GM23338 (cell line): Measurements from ENCODE around the gene IRGC. TPM values are rescaled to one million over a fixed set of nuclear protein-coding genes. Genes with fewer than 3 reads are reported as not detected.

Experiments used
- ATAC-seq: fragments of 200-7000 bp; cut with Tn5 transposase; 3 replicates; pipeline ENCODE4 v1.9.1; 2020
- DNase-seq: peaks from one replicate; pipeline ENCODE4 v3.0.0-alpha.2; 2015; ENCODE audit warnings: low spot score
- H2AFZ ChIP-seq: fragments of 200-600 bp; sonication (generic); 2 replicates; pipeline ENCODE4 v1.8.0; 2016; ENCODE audit warnings: antibody characterized with exemption, mild to moderate bottlenecking, moderate library complexity
- H3F3A ChIP-seq: fragments of 200-600 bp; sonication (generic); replicated peaks from 2 replicates; pipeline ENCODE4 v1.8.0; 2017; ENCODE audit warnings: antibody characterized with exemption, mixed run types, low read depth
- H3K27ac ChIP-seq: fragments of 200-600 bp; sonication (generic); 2 replicates; pipeline ENCODE4 v1.6.1; 2016; ENCODE audit warnings: low read depth
- H3K27me3 ChIP-seq: fragments of 200-600 bp; sonication (generic); 2 replicates; pipeline ENCODE4 v1.8.0; 2016; ENCODE audit warnings: mild to moderate bottlenecking, mixed run types, moderate library complexity; ENCODE audit not compliant: insufficient read depth
- H3K36me3 ChIP-seq: fragments of 200-600 bp; sonication (generic); 2 replicates; pipeline ENCODE4 v1.8.0; 2016; ENCODE audit warnings: mild to moderate bottlenecking; ENCODE audit not compliant: insufficient read depth
- H3K4me1 ChIP-seq: fragments of 200-600 bp; sonication (generic); 2 replicates; pipeline ENCODE4 v1.8.0; 2016; ENCODE audit warnings: mild to moderate bottlenecking, moderate library complexity; ENCODE audit not compliant: insufficient read depth
- H3K4me2 ChIP-seq: fragments of 200-600 bp; sonication (generic); 2 replicates; pipeline ENCODE4 v1.7.1; 2017; ENCODE audit warnings: mixed run types
- H3K4me3 ChIP-seq: fragments of 200-600 bp; sonication (generic); 2 replicates; pipeline ENCODE4 v1.6.1; 2016; ENCODE audit warnings: mixed run types
- H3K79me2 ChIP-seq: fragments of 200-600 bp; sonication (generic); replicated peaks from 2 replicates; pipeline ENCODE4 v1.8.0; 2017; ENCODE audit warnings: mild to moderate bottlenecking; ENCODE audit not compliant: insufficient read depth
- H3K9me2 ChIP-seq: fragments of 200-600 bp; sonication (generic); 2 replicates; pipeline ENCODE4 v1.8.0; 2017; ENCODE audit not compliant: insufficient read depth
- H4K20me1 ChIP-seq: fragments of 200-600 bp; sonication (generic); replicated peaks from 2 replicates; pipeline ENCODE4 v1.8.0; 2017; ENCODE audit warnings: mild to moderate bottlenecking; ENCODE audit not compliant: insufficient read depth
- H3K27ac Mint-ChIP-seq: 2 replicates; pipeline ENCODE4 v1.8.0; 2020; ENCODE audit warnings: inconsistent platforms, mild to moderate bottlenecking, moderate library complexity, mixed read lengths
- H3K27me3 Mint-ChIP-seq: 3 replicates; pipeline ENCODE4 v1.8.0; 2022; ENCODE audit warnings: low read depth, mild to moderate bottlenecking, moderate library complexity, mixed read lengths, inconsistent platforms; ENCODE audit not compliant: insufficient read depth, poor library complexity
- H3K36me3 Mint-ChIP-seq: 3 replicates; pipeline ENCODE4 v1.8.0; 2021; ENCODE audit warnings: low read depth, mild to moderate bottlenecking, inconsistent platforms, moderate library complexity, mixed read lengths
- H3K4me1 Mint-ChIP-seq: 3 replicates; pipeline ENCODE4 v1.8.0; 2020; ENCODE audit warnings: mild to moderate bottlenecking, inconsistent platforms, mixed read lengths
- H3K4me3 Mint-ChIP-seq: 3 replicates; pipeline ENCODE4 v1.8.0; 2021; ENCODE audit warnings: moderate library complexity, mild to moderate bottlenecking, inconsistent platforms, mixed read lengths
- H3K9me3 Mint-ChIP-seq: 3 replicates; pipeline ENCODE4 v1.8.0; 2020; ENCODE audit warnings: moderate library complexity, mild to moderate bottlenecking, inconsistent platforms, mixed read lengths
- CREB1 ChIP-seq: fragments of 250-450 bp; sonication (Bioruptor Pico); IDR thresholded peaks from 2 replicates; pipeline ENCODE4 v1.5.0; 2020; ENCODE audit warnings: low read depth, mild to moderate bottlenecking, moderate library complexity
- EZH2 ChIP-seq: fragments of 200-600 bp; sonication (generic); IDR thresholded peaks from one replicate; pipeline ENCODE4 v1.8.0; 2017; ENCODE audit warnings: antibody characterized with exemption, mild to moderate bottlenecking, low read depth; ENCODE audit not compliant: unreplicated experiment
- EZH2phosphoT487 ChIP-seq: fragments of 200-600 bp; sonication (generic); IDR thresholded peaks from one replicate; pipeline ENCODE4 v1.8.1; 2018; ENCODE audit warnings: antibody characterized with exemption; ENCODE audit not compliant: unreplicated experiment
- JUNB ChIP-seq: IDR thresholded peaks from one replicate; pipeline ENCODE4 v1.6.1; 2016; ENCODE audit warnings: antibody characterized with exemption; ENCODE audit not compliant: unreplicated experiment
- NANOG ChIP-seq: IDR thresholded peaks from 2 replicates; pipeline ENCODE4 v1.6.1; 2016; ENCODE audit warnings: antibody characterized with exemption, borderline replicate concordance
- POLR2AphosphoS5 ChIP-seq: IDR thresholded peaks from 2 replicates; pipeline ENCODE4 v1.6.1; 2016; ENCODE audit warnings: antibody characterized with exemption, low read depth
- STAT1 ChIP-seq: IDR thresholded peaks from one replicate; pipeline ENCODE4 v1.6.1; 2016; ENCODE audit warnings: antibody characterized with exemption; ENCODE audit not compliant: unreplicated experiment
- ZNF114 ChIP-seq: fragments of 250-450 bp; sonication (Bioruptor Pico); IDR thresholded peaks from 2 replicates; pipeline ENCODE4 v1.5.0; 2020; ENCODE audit warnings: mild to moderate bottlenecking, moderate library complexity
- ZNF331 ChIP-seq: fragments of 250-450 bp; sonication (Bioruptor Pico); IDR thresholded peaks from 2 replicates; pipeline ENCODE4 v1.5.0; 2020; ENCODE audit warnings: low read depth, mild to moderate bottlenecking, moderate library complexity
- polyA plus RNA-seq: library from polyadenylated mRNA; unstranded; fragments of >200 nt; fragmentation: Nextera tagmentation; extraction: Ambion mirVana; gene quantifications from 2 replicates; pipeline ENCODE4 v1.2.1, GENCODE V29; 2016
- total RNA-seq: library from RNA; depleted of rRNA; stranded (reverse); fragments of >200 nt; shearing (Covaris generic); gene quantifications from 2 replicates; pipeline ENCODE4 v1.2.3, GENCODE V29; 2014
- TF ChIP-seq, protein P1 (sequence below), 2 experiments: fragments of 200-600 bp in 1 of 2; sonication (generic) in 1 of 2; conservative IDR thresholded peaks; 2 replicates each; pipeline versions ENCODE4 v1.5.1 to v1.6.1; 2016 to 2017; ENCODE audit warnings: antibody characterized with exemption in 2 of 2, low read depth in 2 of 2, mild to moderate bottlenecking in 2 of 2, moderate library complexity in 1 of 2
- TF ChIP-seq, protein P2 (sequence below): IDR thresholded peaks from one replicate; pipeline ENCODE4 v1.6.1; 2018; ENCODE audit warnings: antibody characterized with exemption; ENCODE audit not compliant: unreplicated experiment
- TF ChIP-seq, protein P3 (sequence below): IDR thresholded peaks from 2 replicates; pipeline ENCODE4 v1.6.1; 2016; ENCODE audit warnings: antibody characterized with exemption
- TF ChIP-seq, protein P4 (sequence below): fragments of 250-450 bp; sonication (Bioruptor Pico); IDR thresholded peaks from 2 replicates; pipeline ENCODE4 v1.5.0; 2020; ENCODE audit warnings: mild to moderate bottlenecking, moderate library complexity

The IRGC gene
- total and polyA plus RNA-seq, 2 experiments from 2014 or later = not detected

DNA sequence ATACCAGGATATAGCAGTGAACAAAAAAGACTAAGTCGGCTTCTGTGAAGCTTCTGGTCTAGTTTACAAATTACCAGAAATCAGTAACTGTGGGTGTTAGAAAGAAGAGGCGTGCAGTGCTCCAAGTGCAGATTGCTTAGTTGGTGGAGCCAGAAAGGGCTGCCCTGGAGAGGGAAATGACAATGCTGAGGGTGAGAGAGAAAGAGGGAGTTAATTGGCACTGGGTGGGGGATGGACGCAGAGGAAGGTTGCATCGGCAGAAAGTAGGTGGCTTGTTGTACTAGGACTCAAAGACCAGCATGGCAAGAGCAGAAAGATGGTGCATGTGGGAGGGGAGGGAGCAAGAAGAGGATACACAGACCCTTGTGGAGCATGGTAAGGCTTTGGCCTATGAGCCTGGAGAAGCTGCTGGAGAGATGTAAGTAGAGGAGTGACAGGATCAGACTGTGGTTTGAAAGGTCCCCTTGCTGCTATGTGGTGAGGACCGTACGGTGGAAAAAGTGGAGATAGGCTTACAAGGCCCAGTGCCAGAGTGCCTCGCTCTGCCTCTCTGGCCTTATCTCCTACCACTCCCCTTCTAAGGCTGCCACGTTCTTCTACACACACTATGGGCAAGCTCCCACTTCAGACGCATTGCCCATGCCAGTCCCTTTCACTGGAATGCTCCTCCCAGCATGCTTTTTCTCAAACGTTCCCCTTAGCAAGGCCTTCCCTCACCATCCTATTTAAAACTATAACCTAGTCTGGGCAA, 25.4 kb downstream of the IRGC start:
- no peak overlapping the region for H3K27ac Mint-ChIP-seq

More for the DNA sequence above, 25.4 kb downstream of the IRGC start:
- no peaks in the 10 kb centered on the region for H3F3A ChIP-seq
- no peaks in the 10 kb centered on the region for H3K79me2 ChIP-seq
- H3K4me1 Mint-ChIP-seq = peaks cover 4% of the 10 kb centered on the region; the same call in 1 of the 3 replicates
- no peaks in the 10 kb centered on the region for H3K27me3 ChIP-seq
- no peaks in the 10 kb centered on the region for H3K9me2 ChIP-seq
- H3K4me3 ChIP-seq = no peak overlapping the region
- H3K36me3 Mint-ChIP-seq = peaks cover 73% of the 10 kb centered on the region
- no peak overlapping the region for H2AFZ ChIP-seq
- H3K4me3 Mint-ChIP-seq = no peak overlapping the region
- TF ChIP-seq, protein P1, sequence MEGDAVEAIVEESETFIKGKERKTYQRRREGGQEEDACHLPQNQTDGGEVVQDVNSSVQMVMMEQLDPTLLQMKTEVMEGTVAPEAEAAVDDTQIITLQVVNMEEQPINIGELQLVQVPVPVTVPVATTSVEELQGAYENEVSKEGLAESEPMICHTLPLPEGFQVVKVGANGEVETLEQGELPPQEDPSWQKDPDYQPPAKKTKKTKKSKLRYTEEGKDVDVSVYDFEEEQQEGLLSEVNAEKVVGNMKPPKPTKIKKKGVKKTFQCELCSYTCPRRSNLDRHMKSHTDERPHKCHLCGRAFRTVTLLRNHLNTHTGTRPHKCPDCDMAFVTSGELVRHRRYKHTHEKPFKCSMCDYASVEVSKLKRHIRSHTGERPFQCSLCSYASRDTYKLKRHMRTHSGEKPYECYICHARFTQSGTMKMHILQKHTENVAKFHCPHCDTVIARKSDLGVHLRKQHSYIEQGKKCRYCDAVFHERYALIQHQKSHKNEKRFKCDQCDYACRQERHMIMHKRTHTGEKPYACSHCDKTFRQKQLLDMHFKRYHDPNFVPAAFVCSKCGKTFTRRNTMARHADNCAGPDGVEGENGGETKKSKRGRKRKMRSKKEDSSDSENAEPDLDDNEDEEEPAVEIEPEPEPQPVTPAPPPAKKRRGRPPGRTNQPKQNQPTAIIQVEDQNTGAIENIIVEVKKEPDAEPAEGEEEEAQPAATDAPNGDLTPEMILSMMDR (conservative IDR thresholded peaks at IDR 0.05; ENCODE audit: low read depth in 2 of 2) = no peak
- TF ChIP-seq, protein P2, sequence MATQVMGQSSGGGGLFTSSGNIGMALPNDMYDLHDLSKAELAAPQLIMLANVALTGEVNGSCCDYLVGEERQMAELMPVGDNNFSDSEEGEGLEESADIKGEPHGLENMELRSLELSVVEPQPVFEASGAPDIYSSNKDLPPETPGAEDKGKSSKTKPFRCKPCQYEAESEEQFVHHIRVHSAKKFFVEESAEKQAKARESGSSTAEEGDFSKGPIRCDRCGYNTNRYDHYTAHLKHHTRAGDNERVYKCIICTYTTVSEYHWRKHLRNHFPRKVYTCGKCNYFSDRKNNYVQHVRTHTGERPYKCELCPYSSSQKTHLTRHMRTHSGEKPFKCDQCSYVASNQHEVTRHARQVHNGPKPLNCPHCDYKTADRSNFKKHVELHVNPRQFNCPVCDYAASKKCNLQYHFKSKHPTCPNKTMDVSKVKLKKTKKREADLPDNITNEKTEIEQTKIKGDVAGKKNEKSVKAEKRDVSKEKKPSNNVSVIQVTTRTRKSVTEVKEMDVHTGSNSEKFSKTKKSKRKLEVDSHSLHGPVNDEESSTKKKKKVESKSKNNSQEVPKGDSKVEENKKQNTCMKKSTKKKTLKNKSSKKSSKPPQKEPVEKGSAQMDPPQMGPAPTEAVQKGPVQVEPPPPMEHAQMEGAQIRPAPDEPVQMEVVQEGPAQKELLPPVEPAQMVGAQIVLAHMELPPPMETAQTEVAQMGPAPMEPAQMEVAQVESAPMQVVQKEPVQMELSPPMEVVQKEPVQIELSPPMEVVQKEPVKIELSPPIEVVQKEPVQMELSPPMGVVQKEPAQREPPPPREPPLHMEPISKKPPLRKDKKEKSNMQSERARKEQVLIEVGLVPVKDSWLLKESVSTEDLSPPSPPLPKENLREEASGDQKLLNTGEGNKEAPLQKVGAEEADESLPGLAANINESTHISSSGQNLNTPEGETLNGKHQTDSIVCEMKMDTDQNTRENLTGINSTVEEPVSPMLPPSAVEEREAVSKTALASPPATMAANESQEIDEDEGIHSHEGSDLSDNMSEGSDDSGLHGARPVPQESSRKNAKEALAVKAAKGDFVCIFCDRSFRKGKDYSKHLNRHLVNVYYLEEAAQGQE = no peak
- TF ChIP-seq NANOG (no peak), ZNF331 (CRISPR knock-in tag) (no peak), CREB1 (CRISPR knock-in tag) (no peak), EZH2phosphoT487 (no peak), EZH2 (no peak), ZNF114 (CRISPR knock-in tag) (no peak), STAT1 (no peak), POLR2AphosphoS5 (no peak), JUNB (no peak)
- TF ChIP-seq, protein P3, sequence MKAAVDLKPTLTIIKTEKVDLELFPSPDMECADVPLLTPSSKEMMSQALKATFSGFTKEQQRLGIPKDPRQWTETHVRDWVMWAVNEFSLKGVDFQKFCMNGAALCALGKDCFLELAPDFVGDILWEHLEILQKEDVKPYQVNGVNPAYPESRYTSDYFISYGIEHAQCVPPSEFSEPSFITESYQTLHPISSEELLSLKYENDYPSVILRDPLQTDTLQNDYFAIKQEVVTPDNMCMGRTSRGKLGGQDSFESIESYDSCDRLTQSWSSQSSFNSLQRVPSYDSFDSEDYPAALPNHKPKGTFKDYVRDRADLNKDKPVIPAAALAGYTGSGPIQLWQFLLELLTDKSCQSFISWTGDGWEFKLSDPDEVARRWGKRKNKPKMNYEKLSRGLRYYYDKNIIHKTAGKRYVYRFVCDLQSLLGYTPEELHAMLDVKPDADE = no peak
- TF ChIP-seq, protein P4, sequence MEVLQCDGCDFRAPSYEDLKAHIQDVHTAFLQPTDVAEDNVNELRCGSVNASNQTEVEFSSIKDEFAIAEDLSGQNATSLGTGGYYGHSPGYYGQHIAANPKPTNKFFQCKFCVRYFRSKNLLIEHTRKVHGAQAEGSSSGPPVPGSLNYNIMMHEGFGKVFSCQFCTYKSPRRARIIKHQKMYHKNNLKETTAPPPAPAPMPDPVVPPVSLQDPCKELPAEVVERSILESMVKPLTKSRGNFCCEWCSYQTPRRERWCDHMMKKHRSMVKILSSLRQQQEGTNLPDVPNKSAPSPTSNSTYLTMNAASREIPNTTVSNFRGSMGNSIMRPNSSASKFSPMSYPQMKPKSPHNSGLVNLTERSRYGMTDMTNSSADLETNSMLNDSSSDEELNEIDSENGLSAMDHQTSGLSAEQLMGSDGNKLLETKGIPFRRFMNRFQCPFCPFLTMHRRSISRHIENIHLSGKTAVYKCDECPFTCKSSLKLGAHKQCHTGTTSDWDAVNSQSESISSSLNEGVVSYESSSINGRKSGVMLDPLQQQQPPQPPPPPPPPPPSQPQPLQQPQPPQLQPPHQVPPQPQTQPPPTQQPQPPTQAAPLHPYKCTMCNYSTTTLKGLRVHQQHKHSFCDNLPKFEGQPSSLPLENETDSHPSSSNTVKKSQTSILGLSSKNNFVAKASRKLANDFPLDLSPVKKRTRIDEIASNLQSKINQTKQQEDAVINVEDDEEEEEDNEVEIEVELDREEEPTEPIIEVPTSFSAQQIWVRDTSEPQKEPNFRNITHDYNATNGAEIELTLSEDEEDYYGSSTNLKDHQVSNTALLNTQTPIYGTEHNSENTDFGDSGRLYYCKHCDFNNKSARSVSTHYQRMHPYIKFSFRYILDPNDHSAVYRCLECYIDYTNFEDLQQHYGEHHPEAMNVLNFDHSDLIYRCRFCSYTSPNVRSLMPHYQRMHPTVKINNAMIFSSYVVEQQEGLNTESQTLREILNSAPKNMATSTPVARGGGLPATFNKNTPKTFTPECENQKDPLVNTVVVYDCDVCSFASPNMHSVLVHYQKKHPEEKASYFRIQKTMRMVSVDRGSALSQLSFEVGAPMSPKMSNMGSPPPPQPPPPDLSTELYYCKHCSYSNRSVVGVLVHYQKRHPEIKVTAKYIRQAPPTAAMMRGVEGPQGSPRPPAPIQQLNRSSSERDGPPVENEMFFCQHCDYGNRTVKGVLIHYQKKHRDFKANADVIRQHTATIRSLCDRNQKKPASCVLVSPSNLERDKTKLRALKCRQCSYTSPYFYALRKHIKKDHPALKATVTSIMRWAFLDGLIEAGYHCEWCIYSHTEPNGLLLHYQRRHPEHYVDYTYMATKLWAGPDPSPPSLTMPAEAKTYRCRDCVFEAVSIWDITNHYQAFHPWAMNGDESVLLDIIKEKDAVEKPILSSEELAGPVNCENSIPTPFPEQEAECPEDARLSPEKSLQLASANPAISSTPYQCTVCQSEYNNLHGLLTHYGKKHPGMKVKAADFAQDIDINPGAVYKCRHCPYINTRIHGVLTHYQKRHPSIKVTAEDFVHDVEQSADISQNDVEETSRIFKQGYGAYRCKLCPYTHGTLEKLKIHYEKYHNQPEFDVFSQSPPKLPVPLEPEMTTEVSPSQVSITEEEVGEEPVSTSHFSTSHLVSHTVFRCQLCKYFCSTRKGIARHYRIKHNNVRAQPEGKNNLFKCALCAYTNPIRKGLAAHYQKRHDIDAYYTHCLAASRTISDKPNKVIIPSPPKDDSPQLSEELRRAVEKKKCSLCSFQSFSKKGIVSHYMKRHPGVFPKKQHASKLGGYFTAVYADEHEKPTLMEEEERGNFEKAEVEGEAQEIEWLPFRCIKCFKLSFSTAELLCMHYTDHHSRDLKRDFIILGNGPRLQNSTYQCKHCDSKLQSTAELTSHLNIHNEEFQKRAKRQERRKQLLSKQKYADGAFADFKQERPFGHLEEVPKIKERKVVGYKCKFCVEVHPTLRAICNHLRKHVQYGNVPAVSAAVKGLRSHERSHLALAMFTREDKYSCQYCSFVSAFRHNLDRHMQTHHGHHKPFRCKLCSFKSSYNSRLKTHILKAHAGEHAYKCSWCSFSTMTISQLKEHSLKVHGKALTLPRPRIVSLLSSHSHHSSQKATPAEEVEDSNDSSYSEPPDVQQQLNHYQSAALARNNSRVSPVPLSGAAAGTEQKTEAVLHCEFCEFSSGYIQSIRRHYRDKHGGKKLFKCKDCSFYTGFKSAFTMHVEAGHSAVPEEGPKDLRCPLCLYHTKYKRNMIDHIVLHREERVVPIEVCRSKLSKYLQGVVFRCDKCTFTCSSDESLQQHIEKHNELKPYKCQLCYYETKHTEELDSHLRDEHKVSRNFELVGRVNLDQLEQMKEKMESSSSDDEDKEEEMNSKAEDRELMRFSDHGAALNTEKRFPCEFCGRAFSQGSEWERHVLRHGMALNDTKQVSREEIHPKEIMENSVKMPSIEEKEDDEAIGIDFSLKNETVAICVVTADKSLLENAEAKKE (CRISPR knock-in tag) = no peak
- peaks cover 4% of the 10 kb centered on the region for H3K27me3 Mint-ChIP-seq
- H3K9me3 Mint-ChIP-seq = no peaks in the 10 kb centered on the region
- H3K27ac ChIP-seq = no peak overlapping the region
- peaks cover 6% of the 10 kb centered on the region for H3K36me3 ChIP-seq
- H4K20me1 ChIP-seq = no peaks in the 10 kb centered on the region; the same call in 1 of the 2 replicates
- no peak overlapping the region for H3K4me2 ChIP-seq
- H3K4me1 ChIP-seq = no peaks in the 10 kb centered on the region
- DNase-seq = no peak
- no peak for ATAC-seq
